ENCODE data around the gene AGXT.

Gene AGXT

DNA sequence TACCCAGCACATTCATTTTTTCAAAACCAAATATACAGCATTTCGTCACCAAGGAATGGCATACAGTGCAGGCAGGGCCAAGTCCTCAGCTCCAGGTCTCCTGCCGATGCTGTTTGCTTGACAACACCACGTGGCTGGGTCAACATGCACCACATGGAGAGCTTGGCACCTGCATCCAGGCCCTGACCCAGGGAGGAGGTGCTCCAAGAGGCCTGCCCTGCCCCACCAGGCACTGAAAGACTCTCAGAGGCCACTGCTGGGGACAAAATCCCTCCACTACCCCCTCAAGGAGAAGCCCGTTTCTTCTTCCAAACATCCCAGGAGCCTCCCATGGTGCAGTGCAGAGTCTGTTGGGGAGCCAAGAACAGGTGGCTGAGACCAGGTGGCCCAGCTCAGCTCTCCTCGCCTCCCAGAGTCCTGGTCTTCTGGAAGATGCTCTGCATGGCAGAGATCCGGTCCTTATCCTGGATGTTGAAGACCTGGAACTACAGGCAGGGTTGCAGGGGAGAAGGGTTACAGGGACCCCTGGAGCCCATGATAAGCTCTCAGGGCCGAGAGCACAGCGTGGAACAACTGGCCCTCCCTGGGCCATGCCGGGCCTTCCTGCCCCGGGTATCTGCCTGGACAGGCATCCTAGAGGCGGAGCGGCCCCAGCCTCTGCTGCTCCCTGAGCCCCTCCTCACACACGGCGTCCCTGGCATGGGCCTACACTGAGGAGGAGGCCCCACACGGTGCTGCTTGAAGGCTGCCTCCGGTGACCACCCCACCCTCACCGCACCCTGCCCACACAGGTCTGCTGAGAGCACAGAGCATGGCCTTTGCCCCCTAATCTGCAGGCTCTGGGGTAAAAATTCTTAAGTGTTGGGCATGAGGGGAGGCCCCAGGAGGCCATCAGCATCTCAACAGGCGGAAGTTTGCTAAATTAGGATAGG, 18.3 kb downstream of the AGXT start:
- no peak for DNase-seq

GRCh38 chr2:240887631-240888030, 19.0 kb downstream of the AGXT start:
- no peak for DNase-seq

GRCh38 chr2:240888130-240888889, 19.7 kb downstream of the AGXT start:
- DNase-seq, result no peak

DNA sequence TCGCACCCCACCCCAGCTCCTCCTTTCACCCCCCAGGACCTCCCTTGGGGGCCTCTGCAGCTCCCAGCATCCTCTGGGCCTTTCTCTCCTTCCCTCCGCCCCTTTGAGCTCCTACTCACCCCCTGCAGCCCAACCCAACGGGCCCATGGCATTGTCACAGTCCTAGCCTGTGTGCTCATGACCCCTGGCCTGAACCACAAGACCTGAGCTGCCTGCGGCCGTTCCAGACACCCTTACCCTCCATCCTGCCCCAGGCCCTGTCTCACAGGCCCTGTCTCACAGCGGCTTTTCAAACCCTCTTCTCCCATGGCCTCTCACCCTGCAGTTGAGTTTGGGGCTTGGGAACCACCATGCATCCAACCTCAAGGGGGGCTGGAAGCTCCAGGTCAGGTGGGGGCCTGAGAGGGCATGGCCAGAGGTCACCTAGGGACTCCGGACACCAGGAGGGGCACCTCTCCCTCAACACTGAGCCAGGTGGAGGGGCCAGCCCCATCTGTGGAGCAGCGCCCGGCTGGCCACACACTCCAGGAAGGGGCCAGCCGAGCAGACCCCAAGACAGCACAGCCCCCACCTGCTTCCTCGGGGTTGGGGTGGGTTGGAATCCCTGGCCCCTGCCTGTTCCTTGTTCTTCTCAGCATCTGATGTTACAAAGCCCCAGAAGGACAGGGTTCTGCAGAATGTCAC, 20.4 kb downstream of the AGXT start:
- DNase-seq, result no peak

DNA sequence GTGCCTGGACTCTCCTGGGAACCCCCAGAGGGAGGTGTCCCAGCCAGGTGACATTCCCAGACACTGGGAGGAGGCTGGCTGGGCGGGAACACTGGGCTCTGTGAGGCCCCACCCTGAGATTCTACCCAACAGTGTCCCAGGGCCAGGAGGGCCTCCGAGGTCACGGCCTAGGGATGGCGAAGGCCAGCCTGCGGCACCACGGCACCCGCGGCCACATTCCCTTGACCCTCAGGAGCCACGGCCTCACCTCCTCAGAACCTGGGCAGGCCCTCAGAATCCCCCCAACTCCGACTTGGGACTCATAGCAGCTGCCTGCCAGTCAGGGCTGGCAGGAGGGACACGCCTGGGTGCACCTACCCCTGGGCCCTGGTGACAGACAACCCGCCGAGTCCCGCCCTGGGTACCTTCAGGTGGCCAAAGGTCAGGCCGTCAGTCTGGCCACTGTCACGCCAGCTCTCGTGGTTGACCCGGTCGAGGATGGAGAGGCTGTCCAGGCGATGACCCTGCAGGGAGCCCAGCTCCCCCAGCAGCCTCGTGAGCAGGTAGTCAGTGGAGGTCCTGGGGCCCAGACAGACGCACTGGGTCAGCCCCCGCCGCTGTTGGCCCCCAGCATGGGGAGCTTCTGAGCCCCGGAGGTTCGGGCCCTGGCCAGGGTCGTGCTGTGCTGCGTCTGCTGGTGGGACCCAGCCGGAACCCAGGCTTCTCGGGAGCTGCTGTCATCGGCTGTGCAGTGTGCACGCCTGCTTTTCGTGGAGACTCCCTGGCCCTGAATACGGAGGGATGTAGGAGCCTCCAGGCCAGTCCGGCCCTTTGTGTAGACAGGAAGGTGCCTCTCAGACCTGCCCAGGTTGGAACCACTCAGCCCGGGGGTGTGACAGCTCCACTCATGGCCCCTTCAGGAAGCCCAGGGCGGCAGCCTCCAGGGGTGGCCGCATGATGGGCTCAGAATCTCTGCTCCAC, 21.3 kb downstream of the AGXT start:
- DNase-seq, result no peak

DNA sequence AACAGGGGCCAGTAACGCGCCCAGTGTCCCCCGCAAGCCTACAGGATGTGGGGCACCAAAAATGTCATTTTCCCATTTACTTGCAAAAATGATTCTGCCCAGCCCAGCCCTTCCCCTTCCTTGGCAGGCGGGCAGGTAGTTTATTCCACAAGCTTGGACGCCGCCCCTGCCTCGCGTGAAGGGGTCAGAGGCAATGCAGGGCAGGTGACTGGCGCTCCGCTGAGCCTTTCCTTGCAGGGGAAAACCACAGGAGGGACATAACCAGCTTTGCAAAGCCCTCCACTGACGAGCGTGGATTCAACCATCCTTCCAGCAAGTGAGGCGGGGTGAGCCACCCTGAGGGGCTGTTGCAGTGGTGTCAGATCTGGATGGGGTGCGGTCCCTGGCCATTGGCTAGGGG, 22.1 kb downstream of the AGXT start:
- DNase-seq, result no peak

DNA sequence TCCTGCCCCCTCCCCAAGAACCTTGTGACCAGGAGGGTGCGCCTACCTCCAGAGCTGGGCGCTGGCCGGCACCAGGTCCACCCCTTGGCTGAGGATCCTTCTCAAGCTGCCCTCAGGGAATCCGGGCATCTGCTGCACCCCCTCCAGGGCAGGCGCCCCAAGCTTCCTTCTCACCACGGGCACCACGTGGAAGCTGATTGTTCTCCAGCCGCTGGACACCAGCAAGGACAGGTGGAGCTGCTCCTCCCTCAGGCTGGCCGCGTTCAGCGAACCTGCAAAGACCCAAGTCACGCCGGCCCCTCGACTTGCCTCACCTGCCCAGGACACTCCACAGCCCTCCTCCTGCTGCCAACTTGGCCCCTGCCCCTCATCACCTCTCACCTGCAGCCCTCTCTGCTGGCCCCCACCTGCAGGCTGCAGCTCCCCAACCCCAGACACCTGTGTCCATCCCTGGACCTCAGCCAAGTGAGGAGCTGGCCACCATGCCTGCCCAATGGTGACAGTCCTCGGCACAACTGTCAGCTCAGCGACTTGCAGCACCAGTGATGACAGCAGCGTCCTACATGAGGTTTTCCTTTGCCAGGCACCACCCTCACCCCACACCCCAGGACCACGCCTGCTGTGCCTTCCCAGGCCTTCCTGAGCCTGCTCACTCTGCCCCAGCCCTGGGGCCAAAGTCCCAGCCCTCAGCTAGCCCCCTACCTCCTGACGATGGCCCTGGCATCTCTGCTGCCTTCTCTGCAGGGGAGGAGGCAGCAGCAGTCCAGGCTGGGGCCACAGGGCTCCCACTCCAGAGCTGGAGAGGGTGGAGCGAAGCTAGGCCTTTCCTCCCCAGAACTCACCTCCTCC, 23.1 kb downstream of the AGXT start:
- DNase-seq, result no peak

DNA sequence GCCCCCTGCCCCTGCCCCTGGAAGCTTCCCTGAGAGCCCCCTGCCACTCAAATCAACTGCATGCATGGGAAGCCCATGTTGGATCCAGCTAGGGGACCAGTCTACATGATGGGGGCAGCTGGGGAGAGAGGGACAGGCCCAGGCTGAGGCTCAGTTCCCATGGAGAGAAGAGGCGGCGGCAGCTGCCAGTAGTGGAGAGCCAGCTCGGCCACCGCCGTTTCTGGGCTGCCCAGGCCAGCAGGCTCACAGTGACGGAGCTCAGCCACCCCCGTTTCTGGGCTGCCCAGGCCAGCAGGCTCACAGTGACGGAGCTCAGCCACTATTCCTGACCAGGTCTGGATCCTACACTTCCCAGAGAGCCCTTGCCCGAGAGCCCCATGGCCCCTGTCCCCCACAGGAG, 23.7 kb downstream of the AGXT start:
- DNase-seq, result no peak

DNA sequence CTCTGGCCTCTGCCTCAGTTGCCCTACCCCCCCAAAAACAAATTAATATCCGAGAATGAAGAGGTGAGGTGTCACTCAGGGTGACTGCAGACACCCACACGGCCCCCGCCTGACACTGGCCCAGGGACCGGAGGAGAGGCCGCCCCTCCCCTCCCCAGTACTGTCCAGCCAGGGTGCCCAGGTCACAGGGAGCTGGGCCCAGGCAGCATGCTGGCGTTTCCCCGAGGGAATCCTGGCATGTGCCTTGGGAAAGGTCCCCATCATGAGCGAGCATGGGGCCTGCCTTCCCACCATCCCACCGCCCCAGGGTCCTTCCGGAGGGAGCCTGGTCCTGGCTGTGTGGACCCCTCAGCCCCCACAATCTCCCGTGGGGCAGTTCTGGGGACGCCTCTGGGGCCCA, 24.3 kb downstream of the AGXT start:
- DNase-seq, result no peak

GRCh38 chr2:240893363-240893844, 24.8 kb downstream of the AGXT start:
- DNase-seq, result no peak

DNA sequence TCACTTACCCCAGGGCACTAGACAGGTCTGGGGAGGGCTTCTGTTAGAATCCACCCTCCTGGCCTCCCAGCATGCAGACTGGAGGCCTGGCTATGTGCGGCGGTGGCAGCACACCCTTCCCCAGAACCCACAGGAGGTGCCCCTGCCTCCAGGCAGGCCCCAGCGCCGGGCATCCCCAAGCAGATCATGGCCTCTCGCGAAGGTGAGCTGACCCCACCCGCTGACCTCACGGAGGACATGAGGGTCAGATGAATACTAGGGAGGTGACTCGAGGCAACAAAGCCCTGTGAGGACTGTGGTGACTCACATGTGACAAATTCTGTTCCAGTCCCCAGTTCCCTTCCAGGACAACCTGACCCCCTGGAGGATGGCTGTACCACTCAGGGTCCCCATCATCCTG, 25.4 kb downstream of the AGXT start:
- DNase-seq, result no peak

DNA sequence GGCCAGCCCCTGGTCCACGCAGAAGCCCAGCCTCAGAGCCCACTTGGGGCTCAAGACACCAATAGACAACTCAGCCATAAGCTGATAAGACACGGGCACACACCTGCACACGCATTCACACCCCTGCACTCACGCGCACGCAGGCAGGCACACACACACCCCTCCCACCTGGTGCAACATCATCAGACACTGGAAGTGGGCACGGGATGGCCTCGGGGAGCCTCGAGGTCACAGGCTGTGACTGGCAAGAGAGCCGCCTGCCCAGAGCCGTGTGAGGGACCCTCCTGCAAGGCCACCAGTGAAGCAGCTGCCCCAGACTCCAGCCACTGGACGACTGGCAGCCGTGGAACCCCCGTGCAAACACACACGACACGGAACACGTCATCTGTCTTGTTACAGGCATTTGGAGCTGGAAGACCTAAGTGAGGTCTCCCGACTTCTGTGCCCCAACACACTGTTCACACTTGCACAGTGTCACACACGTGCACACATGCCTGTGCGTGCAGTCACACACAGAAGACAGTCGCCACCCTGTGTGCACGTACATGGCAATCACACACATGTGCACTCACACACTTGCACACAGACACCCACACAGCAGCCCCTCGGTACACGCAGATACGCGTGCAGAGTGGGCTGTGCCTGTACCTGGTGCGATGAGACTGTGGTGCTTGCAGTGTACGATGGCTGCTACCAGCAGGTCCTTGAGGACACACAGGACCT, 26.4 kb downstream of the AGXT start:
- no peak for DNase-seq

- DNase-seq, result no peak
Measured at GRCh38 chr2:240895656-240896388, 27.2 kb downstream of the AGXT start, which contains the start of gene MAB21L4. MAB21L4 (minus strand) TSS chr2:240896156; CDS start chr2:240895997, 159 bp downstream.

GRCh38 chr2:240896394-240896793, 27.8 kb downstream of the AGXT start:
- no peak for DNase-seq

DNA sequence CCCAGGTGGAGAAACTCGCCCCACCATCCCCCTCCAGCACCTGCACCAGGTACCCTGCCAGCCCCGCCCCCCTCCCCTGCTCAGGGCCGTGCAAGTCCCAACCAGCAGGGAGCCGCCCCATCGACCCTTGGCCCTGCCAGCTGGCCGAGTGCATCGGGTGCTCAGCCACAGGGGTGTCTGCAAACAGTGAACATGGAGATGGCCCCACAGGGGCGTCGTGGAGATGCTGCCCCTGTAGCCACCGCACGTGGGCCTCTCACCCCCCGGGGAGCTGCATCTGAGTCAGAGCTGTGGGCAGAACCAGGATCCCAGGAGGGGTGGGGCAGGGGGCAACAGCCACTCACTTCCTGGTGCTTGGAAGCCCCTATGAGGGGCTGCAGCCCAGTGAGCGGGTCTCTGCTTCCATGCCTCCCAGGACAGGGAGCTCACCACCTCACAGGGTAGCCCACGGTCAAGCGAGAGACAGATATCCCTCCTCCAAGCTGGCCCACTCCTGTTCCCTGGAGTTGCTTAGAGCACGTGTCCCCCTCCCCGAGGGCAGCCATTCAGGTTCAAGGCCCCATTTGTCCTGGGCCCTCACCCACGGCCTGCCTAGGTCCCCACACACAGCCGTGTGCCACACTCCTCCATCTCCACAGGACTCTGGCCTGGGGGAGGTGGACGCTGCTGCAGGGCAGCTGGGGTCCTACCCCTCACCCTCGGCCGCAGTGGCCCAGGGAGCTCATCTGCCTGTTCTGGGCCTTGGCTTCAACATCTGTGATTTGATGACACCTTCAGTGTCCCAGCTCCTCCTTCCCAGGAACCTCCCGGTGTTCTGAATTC, 28.5 kb downstream of the AGXT start:
- no peak for DNase-seq

- no peak for DNase-seq
Measured at GRCh38 chr2:240898108-240898730, 29.6 kb downstream of the AGXT start.

GRCh38 chr2:240898731-240899467, 30.3 kb downstream of the AGXT start:
- no peak for DNase-seq
